ENCODE results near the gene SV2B.

DNA sequence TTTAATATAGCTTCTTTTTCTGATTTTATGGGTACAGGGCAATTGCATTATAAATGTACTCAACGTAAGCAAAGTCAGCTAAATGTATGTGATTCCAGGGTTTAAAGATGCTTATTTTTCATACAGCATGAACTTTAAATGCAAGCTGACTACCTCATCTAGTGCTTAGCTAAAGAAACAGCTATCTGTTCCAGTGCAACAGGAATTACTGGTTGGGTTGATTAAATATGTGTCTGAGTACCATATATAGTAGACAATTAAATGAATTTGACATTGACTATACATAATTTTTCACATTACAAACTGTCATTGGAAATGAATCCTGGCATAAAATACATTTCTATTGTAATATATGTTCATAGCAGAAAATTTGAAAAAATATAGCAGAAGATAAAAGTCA is 26.3 kb upstream of the SV2B start:
- TF ChIP-seq POLR2AphosphoS2 (IDR thresholded peaks at IDR 0.05; ENCODE audit: low read length) = no peak
- TF ChIP-seq CTCF (IDR thresholded peaks at IDR 0.05 in 2 of 3, conservative IDR thresholded peaks at IDR 0.05 in 1 of 3; ENCODE audit: insufficient read depth in 2 of 3, low read depth in 1 of 3, low read length in 3 of 3) = no peak
- no peak for TF ChIP-seq BACH1 (tag; IDR thresholded peaks at IDR 0.05)
- no peak for TF ChIP-seq NFE2 (IDR thresholded peaks at IDR 0.05; ENCODE audit: low read depth)

Data from K562 (cell line).